Prostate gland (tissue), 2 donors: ENCODE data around the gene ST3GAL6.

ENCODE experiments used
- CTCF ChIP-seq, 4 experiments: fragments of 200-600 bp in 2 of 4; fragments of 450-650 bp in 2 of 4; sonication (generic) in 2 of 4; IDR thresholded peaks; 1 replicate in 3 of 4; 2 replicates in 1 of 4; pipeline ENCODE4 v1.5.1; 2016 to 2019; ENCODE audit warnings: antibody characterized with exemption in 4 of 4, mild to moderate bottlenecking in 2 of 4, moderate library complexity in 2 of 4
- POLR2A ChIP-seq: fragments of 450-650 bp; IDR thresholded peaks from one replicate; pipeline ENCODE4 v1.6.1; 2016; ENCODE audit warnings: antibody characterized with exemption, mild to moderate bottlenecking

DNA sequence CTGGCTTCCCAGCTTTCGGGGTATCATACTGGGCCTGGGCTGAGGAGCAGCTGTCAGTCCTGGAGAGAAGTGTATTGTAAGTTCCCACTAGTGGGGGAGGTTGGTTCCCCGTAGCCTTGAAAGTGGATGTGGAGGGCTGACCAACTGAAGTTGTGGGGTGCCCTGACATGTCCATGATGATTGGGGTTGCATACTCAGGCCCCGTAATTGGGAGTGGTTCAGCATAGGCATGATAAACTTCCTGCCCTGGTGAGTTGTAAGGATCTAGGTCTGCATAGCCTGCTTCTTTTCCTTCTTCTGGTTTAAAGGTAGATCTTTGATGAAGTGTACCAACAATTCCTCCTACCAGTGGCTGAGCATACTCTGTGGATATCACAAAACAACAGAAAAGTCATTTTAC, 36.3 kb downstream of the ST3GAL6 start:
- no peak for TF ChIP-seq POLR2A
- TF ChIP-seq CTCF (IDR thresholded peaks at IDR 0.05), result no peak
